Uterus (tissue), 2 donors: ENCODE data around the gene GADD45G.

Experiments used
- CTCF ChIP-seq, 4 experiments: fragments of 200-600 bp in 2 of 4; fragments of 450-650 bp in 2 of 4; sonication (generic) in 2 of 4; IDR thresholded peaks; one replicate each; pipeline ENCODE4 v1.5.1; 2016 to 2019; ENCODE audit warnings: antibody characterized with exemption in 4 of 4, mild to moderate bottlenecking in 2 of 4, moderate library complexity in 1 of 4
- POLR2A ChIP-seq, 2 donors: fragments of 450-650 bp; IDR thresholded peaks; one replicate each; pipeline ENCODE4 v1.6.1; 2016; ENCODE audit warnings: antibody characterized with exemption in 2 of 2, mild to moderate bottlenecking in 1 of 2, moderate library complexity in 1 of 2

- TF ChIP-seq CTCF (IDR thresholded peaks at IDR 0.05) (no peak), POLR2A (IDR thresholded peaks at IDR 0.05) (no peak)
Measured at GRCh38 chr9:89600831-89601230, 4.0 kb upstream of the GADD45G start.
